ENCODE data around the gene GPR62. TPM values are rescaled to one million over a fixed set of nuclear protein-coding genes. Genes with fewer than 3 reads are reported as not detected.

The GPR62 gene
- total and polyA plus RNA-seq, 2 of the 8 experiments (the other 6 are each of a cell fraction or from before 2014, with no cell fraction given): 0.22 to 0.29 TPM

DNA sequence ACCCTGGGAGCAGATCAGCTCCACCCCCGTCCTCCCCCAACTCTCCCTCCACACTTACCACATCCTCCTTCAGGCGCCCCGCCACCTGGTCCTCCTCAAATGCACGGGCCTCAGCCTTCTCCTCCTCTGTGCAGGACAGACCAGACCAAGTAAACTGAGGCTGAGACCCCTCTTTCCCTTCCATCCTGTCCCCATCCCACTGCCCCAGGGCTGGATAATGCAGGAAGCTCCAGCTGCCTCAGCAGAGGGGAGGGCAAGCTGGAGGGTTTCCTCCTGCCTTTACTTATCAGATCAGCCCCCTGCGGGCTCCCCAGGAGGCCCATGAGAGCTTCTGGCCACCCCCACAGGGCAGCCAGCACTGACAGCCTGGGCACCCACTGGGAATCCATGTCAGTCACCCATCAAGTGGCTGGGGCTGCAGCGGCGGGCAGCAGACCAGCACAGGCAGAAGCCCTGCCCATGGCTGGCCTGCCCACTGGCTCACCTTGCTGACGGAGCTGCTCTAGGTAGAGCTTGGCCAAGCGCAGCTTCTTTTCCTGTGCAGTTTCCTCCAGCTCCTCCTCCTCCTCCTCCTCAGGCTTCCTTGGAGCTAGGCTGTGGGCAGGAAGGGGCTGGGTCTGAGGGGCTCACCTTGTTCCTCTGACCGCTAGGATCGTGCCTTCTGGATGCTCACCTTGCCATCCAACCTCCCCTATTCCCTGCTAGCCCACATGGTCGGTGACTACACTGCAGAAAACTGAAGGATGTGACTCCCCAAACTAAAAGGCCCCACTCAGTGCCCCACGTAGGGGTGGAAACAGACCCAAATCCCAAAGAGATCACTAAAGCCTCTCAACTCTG is 17.4 kb upstream of the GPR62 start:
- Histone ChIP-seq H3K14ac (ENCODE audit: insufficient read length) (no peak overlapping the region), H3K4ac (replicated peaks; ENCODE audit: insufficient read length, low read depth, low read length) (no peak overlapping the region), H3K27me3 (replicated peaks in 1 of 4; ENCODE audit: control insufficient read depth in 3 of 4, extremely low read depth in 1 of 4, insufficient read depth in 3 of 4, low read length in 3 of 4) (peaks cover 0 to 3% (median under 1%) of the 10 kb centered on the region in 4 experiments; a peak in 3 of 7 replicates), H3K4me3 (ENCODE audit: extremely low read depth in 1 of 4, insufficient read depth in 2 of 4, low read depth in 3 of 4, low read length in 4 of 4) (no peak overlapping the region), H3K18ac (ENCODE audit: extremely low read depth, low read length) (no peak overlapping the region), H3K9ac (replicated peaks in 1 of 4; ENCODE audit: extremely low read depth in 1 of 4, low read depth in 3 of 4, low read length in 3 of 4) (no peak overlapping the region), H3K23ac (ENCODE audit: insufficient read length) (no peak overlapping the region), H4K5ac (ENCODE audit: insufficient read length, low read depth, low read length) (no peak overlapping the region), H3K36me3 (ENCODE audit: control insufficient read depth in 2 of 4, insufficient read depth in 4 of 4, low read length in 3 of 4) (peaks cover 26 to 47% (median 37%) of the 10 kb centered on the region in 4 experiments), H4K91ac (replicated peaks; ENCODE audit: insufficient read length, low read length) (no peak overlapping the region), H3K79me1 (ENCODE audit: low read depth, low read length) (peaks cover 12% of the 10 kb centered on the region), H3K4me2 (ENCODE audit: insufficient read depth in 1 of 2, low read depth in 2 of 2, low read length in 2 of 2) (no peak overlapping the region), H2BK20ac (ENCODE audit: low read length) (no peak overlapping the region), H2BK12ac (ENCODE audit: low read depth, low read length) (no peak overlapping the region), H2BK120ac (replicated peaks; ENCODE audit: low read depth, low read length) (no peak overlapping the region), H4K20me1 (replicated peaks in 1 of 2; ENCODE audit: control insufficient read depth in 1 of 2, insufficient read depth in 2 of 2, low read length in 2 of 2) (peaks cover 3 to 35% of the 10 kb centered on the region in 2 experiments), H2BK15ac (ENCODE audit: low read length) (no peak overlapping the region), H2AK5ac (ENCODE audit: low read depth, low read length) (no peak overlapping the region), H3K4me1 (replicated peaks in 1 of 4; ENCODE audit: control insufficient read depth in 3 of 4, insufficient read depth in 4 of 4, low read length in 3 of 4) (peaks cover 2 to 13% (median 6%) of the 10 kb centered on the region in 4 experiments), H2AFZ (ENCODE audit: low read length) (no peak overlapping the region), H3K79me2 (ENCODE audit: control insufficient read depth in 1 of 2, insufficient read depth in 2 of 2, low read length in 2 of 2) (peaks cover 0 to 30% of the 10 kb centered on the region in 2 experiments; a peak in 3 of 4 replicates), H4K8ac (ENCODE audit: extremely low read depth, insufficient read depth, low read length) (no peak overlapping the region), H3K27ac (ENCODE audit: low read depth, low read length) (no peak overlapping the region), H3K56ac (replicated peaks; ENCODE audit: insufficient read length, low read depth, low read length) (no peak overlapping the region), H2BK5ac (ENCODE audit: low read depth, low read length) (no peak overlapping the region), H3K9me3 (ENCODE audit: insufficient read depth in 2 of 2, low read depth in 1 of 2, low read length in 1 of 2) (no peaks in the 10 kb centered on the region), H3K23me2 (ENCODE audit: low read depth, low read length) (peaks cover 9% of the 10 kb centered on the region; the same call in 1 of the 2 replicates)
- FAIRE-seq (no peak), DNase-seq (ENCODE audit: low read depth in 1 of 2, low spot score in 2 of 2) (no peak)
- ChIA-PET POLR2A (ENCODE audit: partially characterized antibody) (interaction anchor here (0.8 to 2.0 kb wide), 4 partner anchors 8 to 23 kb away, joined by 3 to 5 read pairs (median 4); no protein-coding TSS in a partner anchor), CTCF (ENCODE audit: partially characterized antibody) (interaction anchor here (1.1 to 1.4 kb wide), 3 partner anchors 13 to 189 kb away, joined by 3 to 4 read pairs (median 3); no protein-coding TSS in a partner anchor)
- 90% methylated on average over 12 of the region's 13 CpGs; no CpG with 5 or more reads in 1 of the 2 experiments for WGBS, 2 experiments (ENCODE audit: extremely low coverage in 1 of 2, insufficient coverage in 1 of 2, insufficient read length in 1 of 2, insufficient replicate concordance in 2 of 2, low coverage in 1 of 2, low lambda C conversion rate in 2 of 2, missing lambda C conversion rate in 1 of 2)
- no peak for TF ChIP-seq CHD2 (IDR thresholded peaks at IDR 0.05; ENCODE audit: low read length)
- no peak for TF ChIP-seq JUN (IDR thresholded peaks at IDR 0.05; ENCODE audit: low read depth, low read length)
- no peak for TF ChIP-seq MAFK (IDR thresholded peaks at IDR 0.05; ENCODE audit: low read depth, low read length)
- TF ChIP-seq SP1 (IDR thresholded peaks at IDR 0.05; ENCODE audit: low read depth, low read length): no peak
- no peak for TF ChIP-seq USF2 (IDR thresholded peaks at IDR 0.05; ENCODE audit: low read length)
- TF ChIP-seq KDM5A (IDR thresholded peaks at IDR 0.05; ENCODE audit: low read length): no peak
- TF ChIP-seq EGR1 (IDR thresholded peaks at IDR 0.05; ENCODE audit: borderline replicate concordance, low read depth, low read length): no peak
- TF ChIP-seq BCL11A (IDR thresholded peaks at IDR 0.05; ENCODE audit: low read depth in 2 of 2, low read length in 2 of 2): no peak
- no peak for TF ChIP-seq TEAD4 (IDR thresholded peaks at IDR 0.05; ENCODE audit: low read depth, low read length)
- TF ChIP-seq CBX5 (IDR thresholded peaks at IDR 0.05; ENCODE audit: low read depth, low read length): no peak
- TF ChIP-seq SIX5 (IDR thresholded peaks at IDR 0.05; ENCODE audit: low read depth, low read length): no peak
- TF ChIP-seq CREB1 (IDR thresholded peaks at IDR 0.05): no peak

Data from H1 (cell line).